Measurements from ENCODE around the gene NOXO1. TPM values are rescaled to one million over a fixed set of nuclear protein-coding genes. Genes with fewer than 3 reads are reported as not detected.

NOXO1 gene
- total RNA-seq, 2 experiments from 2014 or later = 0.56 to 0.99 TPM

GRCh38 chr16:1983544-1984346 lies 2.5 kb upstream of the NOXO1 start, which contains the start of gene GFER:
GFER (plus strand) TSS chr16:1984193; CDS start chr16:1984219, 26 bp downstream.
- Mint-ChIP-seq H3K9me3 (no peaks in the 10 kb centered on the region), H3K27me3 (peaks cover 42% of the 10 kb centered on the region), H3K36me3 (ENCODE audit: low read depth) (peaks cover 20% of the 10 kb centered on the region), H3K4me3 (peak within 1 kb of the TSS; percentile 87), H3K27ac (peak within 1 kb of the TSS; percentile 56), H3K4me1 (ENCODE audit: low read depth) (peaks cover 23% of the 10 kb centered on the region)
- peak in 10 of 14 experiments; percentile 48 to 87 (median 60) for DNase-seq
- ChIA-PET CTCF (interaction anchor here (2.1 kb wide), 1 partner anchor 21 kb away, joined by 8 read pairs; no protein-coding TSS in a partner anchor), POLR2A (interaction anchor here (0.6 to 6.8 kb wide), 11 partner anchors 8 to 172 kb away, joined by 3 to 62 read pairs (median 4); partner anchors contain the start of genes PKD1, RPS2, TBL3 and TRAF7)
- H3K36me3 ChIP-seq (ENCODE audit: insufficient read depth, low read length) = peaks cover 12% of the 10 kb centered on the region
- peaks cover 47% of the 10 kb centered on the region for H3K4me1 ChIP-seq (ENCODE audit: insufficient read depth, low read length)
- TF ChIP-seq CTCF (IDR thresholded peaks at IDR 0.05) = peak; percentile 14
- H3K27ac ChIP-seq (ENCODE audit: low read depth in 1 of 2, low read length in 2 of 2) = no peak within 1 kb of the TSS
- H3K9me3 ChIP-seq (ENCODE audit: control insufficient read depth in 1 of 2, insufficient read depth in 1 of 2, low read length in 2 of 2) = peaks cover 0 to 19% of the 10 kb centered on the region in 2 experiments
- intact Hi-C loops (cut with DNase I, micrococcal nuclease) = no loop called here
- peaks cover 29 to 31% of the 10 kb centered on the region in 2 experiments for H3K27me3 ChIP-seq (ENCODE audit: control insufficient read depth in 1 of 2, insufficient read depth in 2 of 2, low read length in 2 of 2)
- H3K4me3 ChIP-seq (ENCODE audit: low read length) = peak within 1 kb of the TSS; percentile 65
- ATAC-seq (ENCODE audit: poor library complexity) = peak; percentile 60

- DNase-seq (no peak), ATAC-seq (ENCODE audit: poor library complexity) (no peak)
- H3K36me3 Mint-ChIP-seq (ENCODE audit: low read depth) = peaks cover 20% of the 10 kb centered on the region
- Histone ChIP-seq H3K27ac (ENCODE audit: low read depth in 1 of 2, low read length in 2 of 2) (no peak overlapping the region), H3K9me3 (ENCODE audit: control insufficient read depth in 1 of 2, insufficient read depth in 1 of 2, low read length in 2 of 2) (peaks cover 0 to 21% of the 10 kb centered on the region in 2 experiments), H3K4me1 (ENCODE audit: insufficient read depth, low read length) (peaks cover 49% of the 10 kb centered on the region), H3K27me3 (ENCODE audit: control insufficient read depth in 1 of 2, insufficient read depth in 2 of 2, low read length in 2 of 2) (peaks cover 32 to 35% of the 10 kb centered on the region in 2 experiments), H3K36me3 (ENCODE audit: insufficient read depth, low read length) (peaks cover 18% of the 10 kb centered on the region), H3K4me3 (ENCODE audit: low read length) (peak overlapping the region; percentile 65)
- H3K4me1 Mint-ChIP-seq (ENCODE audit: low read depth) = peaks cover 20% of the 10 kb centered on the region
- H3K9me3 Mint-ChIP-seq = no peaks in the 10 kb centered on the region
- ChIA-PET POLR2A (interaction anchor here (0.7 to 6.8 kb wide), 4 partner anchors 12 to 201 kb away, joined by 3 to 62 read pairs (median 14); partner anchors contain the start of genes NUBP2, RPS2, SPSB3 and TBL3), CTCF (interaction anchor here (0.8 to 2.1 kb wide), 3 partner anchors 11 to 157 kb away, joined by 3 to 8 read pairs (median 5); partner anchors contain the start of gene TBL3)
- peaks cover 38% of the 10 kb centered on the region for H3K27me3 Mint-ChIP-seq
- peak overlapping the region; percentile 84 for H3K4me3 Mint-ChIP-seq
- intact Hi-C loops (cut with DNase I, micrococcal nuclease) = no loop called here
- peak overlapping the region; percentile 42 for H3K27ac Mint-ChIP-seq
- TF ChIP-seq CTCF (IDR thresholded peaks at IDR 0.05) = no peak
These were observed 1.8 kb upstream of the NOXO1 start for GRCh38 chr16:1982991-1983543.

- H3K36me3 ChIP-seq (ENCODE audit: insufficient read depth, low read length) = peaks cover 27% of the 10 kb centered on the region
- no peak overlapping the region for H3K27ac Mint-ChIP-seq
- H3K36me3 Mint-ChIP-seq (ENCODE audit: low read depth) = peaks cover 19% of the 10 kb centered on the region
- peaks cover 20% of the 10 kb centered on the region for H3K4me1 Mint-ChIP-seq (ENCODE audit: low read depth)
- no peaks in the 10 kb centered on the region for H3K9me3 Mint-ChIP-seq
- peaks cover 32 to 40% of the 10 kb centered on the region in 2 experiments for H3K27me3 ChIP-seq (ENCODE audit: control insufficient read depth in 1 of 2, insufficient read depth in 2 of 2, low read length in 2 of 2)
- DNase-seq (no peak), ATAC-seq (ENCODE audit: poor library complexity) (no peak)
- peak overlapping the region; percentile 84 for H3K4me3 Mint-ChIP-seq
- H3K9me3 ChIP-seq (ENCODE audit: control insufficient read depth in 1 of 2, insufficient read depth in 1 of 2, low read length in 2 of 2) = peaks cover 0 to 24% of the 10 kb centered on the region in 2 experiments
- H3K4me3 ChIP-seq (ENCODE audit: low read length) = no peak overlapping the region
- H3K27me3 Mint-ChIP-seq = peaks cover 34% of the 10 kb centered on the region
- TF ChIP-seq CTCF (IDR thresholded peaks at IDR 0.05) = no peak
- CTCF ChIA-PET = interaction anchor here (1.1 kb wide), 1 partner anchor 158 kb away, joined by 5 read pairs; no protein-coding TSS in a partner anchor
- POLR2A ChIA-PET = interaction anchor here (0.6 to 6.8 kb wide), 3 partner anchors 11 to 17 kb away, joined by 3 to 62 read pairs (median 5); partner anchors contain the start of genes RPS2 and TBL3
- no peak overlapping the region for H3K27ac ChIP-seq (ENCODE audit: low read depth in 1 of 2, low read length in 2 of 2)
- intact Hi-C loops (cut with DNase I, micrococcal nuclease) = no loop called here
- H3K4me1 ChIP-seq (ENCODE audit: insufficient read depth, low read length) = peaks cover 49% of the 10 kb centered on the region
These were observed 754 bp upstream of the NOXO1 start for GRCh38 chr16:1982013-1982433.

All from CD4-positive, alpha-beta T cell (primary cell).